B cell (primary cell): ENCODE results near the gene CD200. TPM values are rescaled to one million over a fixed set of nuclear protein-coding genes. Genes with fewer than 3 reads are reported as not detected.

Source experiments
- ATAC-seq: fragments of 200-7000 bp; cut with Tn5 transposase; one replicate; pipeline ENCODE4 v1.10.0; 2021; ENCODE audit warnings: low read depth, mild to moderate bottlenecking, moderate number of reproducible peaks, moderate library complexity
- CTCF ChIA-PET: fragments of 350-600 bp; sonication (Branson Sonifier 250); formaldehyde crosslinking; loops from one replicate; lab custom pipeline; 2021; ENCODE audit warnings: antibody characterized with exemption, inconsistent platforms; lab: Charles Lee
- POLR2A ChIA-PET: fragments of 350-600 bp; sonication (Branson Sonifier 250); formaldehyde crosslinking; loops from one replicate; lab custom pipeline; 2021; ENCODE audit warnings: antibody characterized with exemption; lab: Charles Lee
- DNase-seq: peaks from one replicate; pipeline ENCODE4 v3.0.0; 2013
- H2AFZ ChIP-seq: 2 replicates; pipeline ENCODE4 v1.6.1; 2012; ENCODE audit warnings: mild to moderate bottlenecking, low read depth, low read length; ENCODE audit not compliant: insufficient read depth, poor library complexity, severe bottlenecking
- H3K27ac ChIP-seq, 2 donors: 1 replicate in 1 of 2; 2 replicates in 1 of 2; pipeline ENCODE4 v1.5.1; 2012 to 2013; ENCODE audit warnings: low read length in 2 of 2, mild to moderate bottlenecking in 2 of 2, moderate library complexity in 1 of 2
- H3K27me3 ChIP-seq, 4 experiments: fragments of 200-600 bp in 1 of 4; sonication (generic) in 1 of 4; replicated peaks in 1 of 4; 1 replicate in 2 of 4; 2 replicates in 2 of 4; pipeline versions ENCODE4 v1.6.1 to v1.7.0; 2013 to 2016; ENCODE audit warnings: low read length in 3 of 4, mild to moderate bottlenecking in 2 of 4, mixed read lengths in 1 of 4, moderate library complexity in 1 of 4; ENCODE audit not compliant: insufficient read depth in 4 of 4, control insufficient read depth in 3 of 4; ENCODE audit errors: control extremely low read depth in 1 of 4
- H3K36me3 ChIP-seq, 2 experiments: replicated peaks in 1 of 2; 1 replicate in 1 of 2; 2 replicates in 1 of 2; pipeline versions ENCODE4 v1.6.1 to v1.7.1; 2013; ENCODE audit warnings: low read length in 1 of 2; ENCODE audit not compliant: insufficient read depth in 2 of 2, control insufficient read depth in 1 of 2; ENCODE audit errors: control extremely low read depth in 1 of 2, extremely low read depth in 1 of 2
- H3K4me1 ChIP-seq, 2 donors: fragments of 200-600 bp in 1 of 2; sonication (generic) in 1 of 2; 1 replicate in 1 of 2; 2 replicates in 1 of 2; pipeline versions ENCODE4 v1.5.1 to v1.6.1; 2013 to 2017; ENCODE audit warnings: low read length in 2 of 2; ENCODE audit not compliant: control insufficient read depth in 2 of 2, insufficient read depth in 2 of 2
- H3K4me2 ChIP-seq: replicated peaks from 2 replicates; pipeline ENCODE3; 2012; ENCODE audit warnings: mild to moderate bottlenecking, low read depth, low read length; ENCODE audit not compliant: poor library complexity, severe bottlenecking
- H3K4me3 ChIP-seq, 5 experiments: fragments of 200-600 bp in 1 of 5; sonication (generic) in 1 of 5; 1 replicate in 3 of 5; 2 replicates in 2 of 5; pipeline versions ENCODE4 v1.5.1 to v1.7.0; 2011 to 2016; ENCODE audit warnings: low read length in 4 of 5, mild to moderate bottlenecking in 4 of 5, low read depth in 2 of 5, control low read depth in 1 of 5, moderate library complexity in 1 of 5; ENCODE audit not compliant: insufficient read depth in 1 of 5; ENCODE audit errors: control extremely low read depth in 1 of 5, extremely low read depth in 1 of 5
- H3K79me2 ChIP-seq: fragments of 200-600 bp; sonication (generic); one replicate; pipeline ENCODE4 v1.6.0; 2016; ENCODE audit warnings: low read length; ENCODE audit not compliant: control insufficient read depth, insufficient read depth
- H3K9ac ChIP-seq: fragments of 200-600 bp; sonication (generic); 2 replicates; pipeline ENCODE4 v1.6.1; 2017; ENCODE audit warnings: mild to moderate bottlenecking, low read length, moderate library complexity
- H3K9me3 ChIP-seq, 3 donors: one replicate each; pipeline versions ENCODE4 v1.6.1 to v1.7.1; 2013; ENCODE audit warnings: low read length in 2 of 3; ENCODE audit not compliant: control insufficient read depth in 2 of 3, insufficient read depth in 1 of 3; ENCODE audit errors: control extremely low read depth in 1 of 3
- H4K20me1 ChIP-seq: 2 replicates; pipeline ENCODE4 v1.6.0; 2012; ENCODE audit warnings: mild to moderate bottlenecking, low read length; ENCODE audit not compliant: insufficient read depth, control insufficient read depth, poor library complexity, severe bottlenecking
- H3K27ac Mint-ChIP-seq: one replicate; pipeline ENCODE4 v1.8.0; 2021; ENCODE audit warnings: mixed read lengths
- H3K27me3 Mint-ChIP-seq: one replicate; pipeline ENCODE4 v1.8.0; 2021; ENCODE audit warnings: mixed read lengths
- H3K4me1 Mint-ChIP-seq: one replicate; pipeline ENCODE4 v1.8.0; 2021; ENCODE audit warnings: mixed read lengths
- H3K4me3 Mint-ChIP-seq: one replicate; pipeline ENCODE4 v1.8.0; 2021; ENCODE audit warnings: mixed read lengths
- H3K9me3 Mint-ChIP-seq: one replicate; pipeline ENCODE4 v1.8.0; 2022; ENCODE audit warnings: mixed read lengths; ENCODE audit not compliant: insufficient read depth
- CTCF ChIP-seq: fragments of 200-600 bp; IDR thresholded peaks from one replicate; pipeline ENCODE4 v1.8.0; 2022; ENCODE audit warnings: antibody characterized with exemption, mild to moderate bottlenecking
- EZH2 ChIP-seq: IDR thresholded peaks from 2 replicates; pipeline ENCODE4 v1.6.1; 2012; ENCODE audit warnings: borderline replicate concordance, low read depth, mild to moderate bottlenecking, moderate library complexity, low read length; ENCODE audit not compliant: insufficient read depth, poor library complexity, severe bottlenecking
- WGBS: methylation state at CpG from one replicate; pipeline ENCODE4 v1.1.5; 2013; ENCODE audit warnings: missing lambda C conversion rate; ENCODE audit not compliant: insufficient coverage; 5-methylcytosine and 5-hydroxymethylcytosine counted together
- intact Hi-C: fragments of 100-400 bp; cut with micrococcal nuclease; formaldehyde crosslinking; loops from one replicate; pipeline ENCODE4 v1.10.0; 2022
- polyA plus RNA-seq: library from polyadenylated mRNA; depleted of rRNA; stranded (reverse); fragments of >200 nt; gene quantifications from 2 replicates; pipeline ENCODE4 v1.2.3, GENCODE V29; 2012
- total RNA-seq, 2 donors: library from RNA; stranded (reverse); fragments of 120-200 nt in 1 of 2; gene quantifications; 1 replicate in 1 of 2; 2 replicates in 1 of 2; pipeline versions ENCODE4 v1.2.3 to v1.2.4, GENCODE V29; 2013 to 2022

CD200 gene
- total and polyA plus RNA-seq, 2 donors (not counting 1 experiment from before 2014, with no cell fraction given), result 35.0 to 49.9 TPM

GRCh38 chr3:112362221-112362620 lies 29.3 kb downstream of the CD200 start:
- Histone ChIP-seq H3K79me2 (peaks cover 2% of the 10 kb centered on the region), H3K9me3 (no peaks in the 10 kb centered on the region), H3K27ac (no peak overlapping the region), H4K20me1 (no peaks in the 10 kb centered on the region), H2AFZ (no peak overlapping the region), H3K4me3 (no peak overlapping the region), H3K36me3 (peaks cover 0 to 35% of the 10 kb centered on the region in 2 experiments), H3K4me2 (no peak overlapping the region), H3K9ac (no peak overlapping the region), H3K27me3 (no peaks in the 10 kb centered on the region), H3K4me1 (peaks cover 28 to 35% of the 10 kb centered on the region in 2 donors)
- WGBS, result no CpG with 5 or more reads among the region's 2 CpGs
- ATAC-seq (no peak), DNase-seq (no peak)
- H3K27ac Mint-ChIP-seq, result no peak overlapping the region
- no peak overlapping the region for H3K4me3 Mint-ChIP-seq
- CTCF ChIA-PET, result interaction anchor here (1.3 to 1.7 kb wide), 2 partner anchors 169 to 251 kb away, joined by 5 read pairs; no protein-coding TSS in a partner anchor
- peaks cover 45% of the 10 kb centered on the region for H3K4me1 Mint-ChIP-seq
- TF ChIP-seq EZH2, result no peak
- TF ChIP-seq CTCF, result no peak
- H3K9me3 Mint-ChIP-seq, result no peaks in the 10 kb centered on the region
- POLR2A ChIA-PET, result no interaction called here
- intact Hi-C loops, result no loop called here
- H3K27me3 Mint-ChIP-seq, result no peaks in the 10 kb centered on the region

GRCh38 chr3:112364291-112364690 lies 31.3 kb downstream of the CD200 start:
- Histone ChIP-seq H3K27ac (peak overlapping the region; percentile 52 to 70), H3K36me3 (peaks cover 0 to 35% of the 10 kb centered on the region in 2 experiments), H3K4me1 (peaks cover 20 to 22% of the 10 kb centered on the region in 2 donors), H4K20me1 (no peaks in the 10 kb centered on the region), H3K9me3 (no peaks in the 10 kb centered on the region), H3K4me3 (peak overlapping the region in 1 of 5 experiments; percentile 49), H3K4me2 (peak overlapping the region; percentile 64), H3K27me3 (no peaks in the 10 kb centered on the region), H3K9ac (peak overlapping the region; percentile 36), H3K79me2 (peaks cover 2% of the 10 kb centered on the region), H2AFZ (peak overlapping the region; percentile 44)
- ATAC-seq, result peak; percentile 57
- no peaks in the 10 kb centered on the region for H3K27me3 Mint-ChIP-seq
- H3K4me3 Mint-ChIP-seq, result peak overlapping the region; percentile 65
- no peaks in the 10 kb centered on the region for H3K9me3 Mint-ChIP-seq
- intact Hi-C loops, result no loop called here
- POLR2A ChIA-PET, result interaction anchor here (0.7 kb wide), 1 partner anchor 30 kb away, joined by 3 read pairs; no protein-coding TSS in a partner anchor
- peak; percentile 46 for DNase-seq
- H3K4me1 Mint-ChIP-seq, result peaks cover 26% of the 10 kb centered on the region
- no CpG with 5 or more reads among the region's 1 CpG for WGBS
- CTCF ChIA-PET, result interaction anchor here (0.7 to 1.5 kb wide), 4 partner anchors 13 to 255 kb away, joined by 3 to 6 read pairs (median 4); no protein-coding TSS in a partner anchor
- TF ChIP-seq EZH2 (no peak), CTCF (no peak)
- H3K27ac Mint-ChIP-seq, result peak overlapping the region; percentile 67
